ENCODE results near the gene SCO1.

- no peak for TF ChIP-seq SP1 (IDR thresholded peaks at IDR 0.05)
- TF ChIP-seq CTCF (IDR thresholded peaks at IDR 0.05; ENCODE audit: low read depth, low read length, missing input control): no peak
- no peak for TF ChIP-seq REST (IDR thresholded peaks at IDR 0.05)
- TF ChIP-seq NR2F2 (IDR thresholded peaks at IDR 0.05): no peak
- no peak for TF ChIP-seq RAD21 (IDR thresholded peaks at IDR 0.05)
- TF ChIP-seq TAF1 (conservative IDR thresholded peaks at IDR 0.05): no peak
- no peak for TF ChIP-seq HNF4G (IDR thresholded peaks at IDR 0.05)
Observed at GRCh38 chr17:10623737-10624338, 73.5 kb downstream of the SCO1 start.
